ENCODE measurements around the gene WDR83. TPM values are rescaled to one million over a fixed set of nuclear protein-coding genes. Genes with fewer than 3 reads are reported as not detected.

WDR83 gene
- total and polyA plus RNA-seq, 2 of the 8 experiments (the other 6 are each of a cell fraction or from before 2014, with no cell fraction given) = 12.6 to 15.3 TPM

GRCh38 chr19:12629215-12629614 lies 37.4 kb upstream of the WDR83 start:
- Histone ChIP-seq H3K4ac (replicated peaks; ENCODE audit: insufficient read length, low read depth, low read length) (no peak overlapping the region), H3K4me1 (replicated peaks in 1 of 4; ENCODE audit: control insufficient read depth in 3 of 4, insufficient read depth in 4 of 4, low read length in 3 of 4) (no peaks in the 10 kb centered on the region), H2BK120ac (replicated peaks; ENCODE audit: low read depth, low read length) (no peak overlapping the region), H2BK12ac (ENCODE audit: low read depth, low read length) (no peak overlapping the region), H3K79me1 (ENCODE audit: low read depth, low read length) (no peaks in the 10 kb centered on the region), H2BK20ac (ENCODE audit: low read length) (no peak overlapping the region), H3K18ac (ENCODE audit: extremely low read depth, low read length) (no peak overlapping the region), H3K79me2 (ENCODE audit: control insufficient read depth in 1 of 2, insufficient read depth in 2 of 2, low read length in 2 of 2) (no peaks in the 10 kb centered on the region), H2AFZ (ENCODE audit: low read length) (no peak overlapping the region), H4K20me1 (replicated peaks in 1 of 2; ENCODE audit: control insufficient read depth in 1 of 2, insufficient read depth in 2 of 2, low read length in 2 of 2) (no peaks in the 10 kb centered on the region), H3K9me3 (ENCODE audit: insufficient read depth in 2 of 2, low read depth in 1 of 2, low read length in 1 of 2) (peaks cover 34 to 39% of the 10 kb centered on the region in 2 experiments), H4K5ac (ENCODE audit: insufficient read length, low read depth, low read length) (no peak overlapping the region), H4K91ac (replicated peaks; ENCODE audit: insufficient read length, low read length) (no peak overlapping the region), H3K27ac (ENCODE audit: low read depth, low read length) (no peak overlapping the region), H2AK5ac (ENCODE audit: low read depth, low read length) (no peak overlapping the region), H3K4me2 (ENCODE audit: insufficient read depth in 1 of 2, low read depth in 2 of 2, low read length in 2 of 2) (no peak overlapping the region), H3K14ac (ENCODE audit: insufficient read length) (no peak overlapping the region), H3K27me3 (replicated peaks in 1 of 4; ENCODE audit: control insufficient read depth in 3 of 4, extremely low read depth in 1 of 4, insufficient read depth in 3 of 4, low read length in 3 of 4) (no peaks in the 10 kb centered on the region), H3K9ac (replicated peaks in 1 of 4; ENCODE audit: extremely low read depth in 1 of 4, low read depth in 3 of 4, low read length in 3 of 4) (no peak overlapping the region), H2BK15ac (ENCODE audit: low read length) (no peak overlapping the region), H2BK5ac (ENCODE audit: low read depth, low read length) (no peak overlapping the region), H3K56ac (replicated peaks; ENCODE audit: insufficient read length, low read depth, low read length) (no peak overlapping the region), H3K4me3 (ENCODE audit: extremely low read depth in 1 of 4, insufficient read depth in 2 of 4, low read depth in 3 of 4, low read length in 4 of 4) (0 out of 8 replicates have a peak overlapping the region, but pooled peaks of 1 of the 4 experiments have one; percentile 17), H3K36me3 (ENCODE audit: control insufficient read depth in 2 of 4, insufficient read depth in 4 of 4, low read length in 3 of 4) (peaks cover 9 to 66% (median 49%) of the 10 kb centered on the region in 4 experiments), H3K23ac (ENCODE audit: insufficient read length) (no peak overlapping the region), H3K23me2 (ENCODE audit: low read depth, low read length) (no peaks in the 10 kb centered on the region), H4K8ac (ENCODE audit: extremely low read depth, insufficient read depth, low read length) (no peak overlapping the region)
- no peak for DNase-seq (ENCODE audit: low read depth in 1 of 2, low spot score in 2 of 2)
- WGBS, 2 experiments (ENCODE audit: extremely low coverage in 1 of 2, insufficient coverage in 1 of 2, insufficient read length in 1 of 2, insufficient replicate concordance in 2 of 2, low coverage in 1 of 2, low lambda C conversion rate in 2 of 2, missing lambda C conversion rate in 1 of 2) = 92% methylated on average over 7 of the region's 7 CpGs; no CpG with 5 or more reads in 1 of the 2 experiments
- POLR2A ChIA-PET (ENCODE audit: partially characterized antibody) = no interaction called here
- no peak for FAIRE-seq
- CTCF ChIA-PET (ENCODE audit: partially characterized antibody) = no interaction called here
- no peak for TF ChIP-seq POLR2A (IDR thresholded peaks at IDR 0.05; ENCODE audit: control extremely low read depth in 1 of 2, low read depth in 2 of 2, low read length in 2 of 2)
- no peak for TF ChIP-seq PHF8 (conservative IDR thresholded peaks at IDR 0.05; ENCODE audit: low read depth, low read length)
- no peak for TF ChIP-seq EZH2 (IDR thresholded peaks at IDR 0.05; ENCODE audit: low read depth, low read length, severe bottlenecking)
- TF ChIP-seq GTF2F1 (IDR thresholded peaks at IDR 0.05; ENCODE audit: borderline replicate concordance, low read depth, low read length) = no peak

All from H1 (cell line).